Left renal cortex interstitium (tissue), 4 donors: ENCODE results near the gene ATP2B2. TPM values are rescaled to one million over a fixed set of nuclear protein-coding genes. Genes with fewer than 3 reads are reported as not detected.

Experiments
- DNase-seq, 4 donors: peaks; one replicate each; pipeline ENCODE4 v3.0.0-alpha.2; 2013; ENCODE audit warnings: low read depth in 4 of 4, low spot score in 2 of 4, missing footprints in 1 of 4
- polyA plus RNA-seq, 4 donors: library from polyadenylated mRNA; unstranded; fragments of 120-200 nt; gene quantifications; one replicate each; pipeline ENCODE4 v1.2.1, GENCODE V29; 2013; ENCODE audit not compliant: insufficient read length in 4 of 4

Gene ATP2B2
- polyA plus RNA-seq, 4 donors = 0.33 to 0.65 (median 0.52) TPM

- no peak for DNase-seq
Measured at GRCh38 chr3:10408680-10409079, 96.7 kb downstream of the ATP2B2 start.

DNA sequence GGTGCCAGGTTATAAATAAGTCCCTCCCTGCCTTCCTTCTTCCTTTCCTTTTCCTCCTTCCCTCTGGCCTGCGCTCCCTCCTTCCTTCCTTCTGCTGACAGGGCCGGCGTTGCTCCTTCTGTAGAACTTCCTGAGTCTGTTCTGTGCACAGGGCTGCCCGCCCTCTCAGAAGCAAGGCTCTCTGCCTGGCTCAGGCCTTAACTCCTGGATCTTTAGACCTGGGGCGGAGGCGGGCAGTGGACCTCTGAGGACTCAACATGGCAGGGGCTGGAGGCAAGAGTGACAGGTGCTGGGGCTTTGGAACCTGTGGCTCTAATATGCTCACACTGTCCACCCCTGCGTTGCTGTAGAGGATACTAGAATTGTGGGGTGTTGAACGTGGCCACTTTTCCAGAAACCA, 98.0 kb downstream of the ATP2B2 start:
- DNase-seq = no peak

GRCh38 chr3:10406414-10406813, 99.0 kb downstream of the ATP2B2 start:
- DNase-seq = no peak

- DNase-seq = no peak
Measured at GRCh38 chr3:10405816-10406215, 99.6 kb downstream of the ATP2B2 start.

- no peak for DNase-seq
Measured at GRCh38 chr3:10404876-10405275, 100.5 kb downstream of the ATP2B2 start.

- DNase-seq = no peak
Measured at GRCh38 chr3:10404377-10404776, 101.0 kb downstream of the ATP2B2 start.

DNA sequence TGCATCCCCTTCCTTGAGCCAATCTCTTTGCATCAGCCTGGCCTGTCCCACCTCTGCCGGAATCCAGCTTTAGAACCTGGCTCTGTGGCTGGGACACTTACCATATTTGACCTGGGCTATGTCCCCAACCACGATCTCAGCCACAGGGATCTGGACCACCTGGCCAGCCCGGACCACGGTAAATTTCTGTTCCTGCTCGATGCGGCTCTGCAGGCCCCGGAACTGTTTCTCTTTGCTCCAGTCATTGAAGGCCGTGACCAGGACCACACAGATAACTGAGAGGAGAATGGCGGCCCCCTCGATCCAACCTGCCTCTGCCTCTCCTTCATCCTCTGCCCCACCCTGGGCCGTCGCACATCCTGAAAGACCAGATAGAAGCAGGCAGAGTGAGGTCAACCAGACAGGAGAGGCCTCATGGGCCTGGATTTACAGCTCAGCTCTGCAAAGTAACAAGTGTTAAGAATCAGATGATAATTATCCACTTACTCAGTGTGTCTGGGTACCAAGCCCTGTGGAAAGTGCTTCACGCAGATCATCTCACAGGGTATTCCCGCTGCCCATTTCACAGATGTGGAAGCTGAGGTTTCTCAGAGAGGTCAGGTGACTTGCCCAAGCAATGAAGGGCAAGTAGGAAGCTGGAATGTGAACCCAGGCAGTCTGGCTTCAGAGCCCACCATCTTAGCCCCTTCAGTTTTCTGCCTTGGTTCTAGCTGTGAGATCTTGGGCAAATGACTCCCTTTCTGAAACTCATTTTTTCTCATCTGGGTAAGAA, 103.2 kb downstream of the ATP2B2 start:
- no peak for DNase-seq

GRCh38 chr3:10400749-10401495, 104.5 kb downstream of the ATP2B2 start:
- DNase-seq = no peak

- no peak for DNase-seq
Measured at GRCh38 chr3:10400050-10400748, 105.2 kb downstream of the ATP2B2 start.

DNA sequence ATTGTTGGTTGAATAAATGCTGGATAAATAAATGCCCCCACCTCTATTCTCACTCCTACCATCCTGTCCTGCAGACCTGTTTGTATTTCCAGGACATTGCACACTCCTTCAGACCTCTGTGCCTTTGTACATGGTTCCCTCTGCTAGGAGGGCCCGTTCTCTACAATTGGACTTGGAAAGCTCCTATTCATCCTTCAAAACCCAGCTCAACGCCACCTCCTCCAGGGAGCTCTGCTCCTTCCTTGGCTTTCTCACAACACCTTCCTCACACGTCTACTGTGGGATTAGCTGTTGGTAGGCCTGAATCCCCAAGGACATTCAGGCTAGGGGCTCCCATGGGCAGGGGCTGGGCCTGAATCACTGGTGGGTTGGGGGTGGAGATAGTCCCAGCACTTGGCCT, 105.8 kb downstream of the ATP2B2 start:
- DNase-seq = no peak

DNA sequence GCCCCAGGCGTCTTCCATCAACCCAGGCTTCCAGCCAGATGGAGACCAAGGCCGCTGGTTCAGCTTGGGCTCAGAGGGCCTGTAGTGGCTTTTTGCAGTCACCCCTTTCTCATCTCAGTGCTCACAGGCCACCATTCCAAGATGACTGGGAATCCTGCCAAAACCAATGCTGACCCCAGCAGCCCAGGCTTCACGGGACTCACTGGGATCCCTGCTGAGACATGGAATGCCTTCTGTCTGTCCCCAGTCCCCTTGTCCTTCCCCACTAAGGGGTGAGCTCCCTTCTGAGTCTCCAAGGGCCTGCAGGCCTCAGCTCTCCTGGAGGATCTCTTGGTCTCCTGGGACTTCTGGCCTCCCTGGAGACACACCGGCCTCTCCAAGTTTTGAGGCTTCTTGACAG, 107.0 kb downstream of the ATP2B2 start:
- no peak for DNase-seq

DNA sequence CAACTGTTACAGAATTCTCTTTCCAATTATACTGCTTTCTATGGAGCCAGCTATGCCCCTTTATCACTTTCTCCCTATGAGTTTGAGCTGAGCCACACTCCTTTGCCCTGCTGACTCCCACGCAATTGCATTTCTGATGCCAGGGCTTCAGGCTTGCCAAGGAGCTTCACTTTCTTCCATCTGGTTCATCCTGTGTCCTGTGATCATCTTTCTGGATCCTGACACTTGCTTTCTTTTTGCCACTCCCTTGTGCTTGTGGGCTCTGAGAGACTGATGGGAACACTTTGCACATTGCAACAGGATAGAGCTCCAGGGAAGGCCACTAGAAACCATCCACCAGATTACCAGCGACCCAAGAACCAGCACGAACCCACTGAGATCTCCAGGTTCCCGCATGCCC, 107.5 kb downstream of the ATP2B2 start:
- no peak for DNase-seq

DNA sequence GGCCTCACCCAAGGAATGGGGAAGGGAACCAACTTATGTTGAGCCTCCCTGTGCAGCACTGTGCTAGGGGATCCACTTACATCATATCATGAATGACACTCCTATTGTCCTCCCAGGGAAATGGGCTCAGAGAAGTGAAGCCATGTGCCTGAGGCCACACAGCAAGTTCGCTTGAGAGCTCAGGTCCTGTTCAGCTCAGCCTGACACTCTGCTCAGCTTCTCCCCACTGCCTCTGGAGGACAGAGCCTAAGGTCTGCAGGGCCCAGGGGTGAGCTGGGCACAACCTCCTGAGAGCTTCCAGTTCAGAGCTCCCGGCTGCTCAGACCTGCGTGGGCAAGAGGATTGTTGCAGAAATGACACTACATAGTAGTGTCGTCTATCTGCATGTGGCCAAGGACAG, 108.5 kb downstream of the ATP2B2 start:
- DNase-seq = no peak

DNA sequence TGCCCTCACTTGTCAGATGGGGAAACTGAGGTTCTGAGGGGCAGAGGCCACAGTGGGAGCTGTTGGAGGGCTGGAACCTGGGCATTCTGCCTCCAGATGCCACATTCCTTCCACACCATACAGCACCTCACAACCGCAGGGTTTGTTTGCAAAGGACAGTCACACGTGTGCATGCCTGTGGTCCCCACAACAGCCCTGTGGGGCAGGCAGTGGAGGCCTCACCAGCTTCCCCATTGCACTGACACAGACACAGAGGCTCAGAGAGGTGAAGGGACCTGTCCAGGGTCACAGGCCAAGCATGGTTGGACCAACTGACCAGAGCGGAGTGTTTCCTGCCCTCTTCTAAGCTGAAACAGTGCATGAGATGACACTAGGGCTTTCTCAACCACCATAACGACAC, 109.3 kb downstream of the ATP2B2 start:
- no peak for DNase-seq

GRCh38 chr3:10395671-10396070, 109.7 kb downstream of the ATP2B2 start:
- no peak for DNase-seq

- DNase-seq = no peak
Measured at GRCh38 chr3:10395196-10395595, 110.2 kb downstream of the ATP2B2 start.

GRCh38 chr3:10394491-10395025, 110.8 kb downstream of the ATP2B2 start:
- DNase-seq = no peak

DNA sequence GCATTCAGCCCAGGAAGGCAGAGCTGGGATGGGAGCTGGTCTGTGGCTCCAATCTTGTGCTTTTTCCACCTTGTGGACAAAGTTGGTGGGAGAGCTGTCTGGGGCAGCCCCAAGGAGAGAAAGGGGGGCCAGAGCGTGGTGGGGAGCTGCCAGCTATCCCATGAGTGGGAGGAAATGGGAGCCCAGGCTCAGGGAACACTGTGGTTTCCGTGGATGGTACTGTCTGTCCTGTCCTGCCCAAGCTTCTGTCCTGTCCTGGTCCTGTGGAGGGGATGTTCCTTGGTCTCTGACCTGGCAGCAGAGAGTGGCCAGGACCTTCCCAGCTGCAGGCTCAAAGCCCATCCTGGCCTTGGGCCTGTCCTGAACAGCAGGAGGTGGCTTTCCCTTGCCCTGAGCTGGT, 111.9 kb downstream of the ATP2B2 start:
- DNase-seq = no peak

DNA sequence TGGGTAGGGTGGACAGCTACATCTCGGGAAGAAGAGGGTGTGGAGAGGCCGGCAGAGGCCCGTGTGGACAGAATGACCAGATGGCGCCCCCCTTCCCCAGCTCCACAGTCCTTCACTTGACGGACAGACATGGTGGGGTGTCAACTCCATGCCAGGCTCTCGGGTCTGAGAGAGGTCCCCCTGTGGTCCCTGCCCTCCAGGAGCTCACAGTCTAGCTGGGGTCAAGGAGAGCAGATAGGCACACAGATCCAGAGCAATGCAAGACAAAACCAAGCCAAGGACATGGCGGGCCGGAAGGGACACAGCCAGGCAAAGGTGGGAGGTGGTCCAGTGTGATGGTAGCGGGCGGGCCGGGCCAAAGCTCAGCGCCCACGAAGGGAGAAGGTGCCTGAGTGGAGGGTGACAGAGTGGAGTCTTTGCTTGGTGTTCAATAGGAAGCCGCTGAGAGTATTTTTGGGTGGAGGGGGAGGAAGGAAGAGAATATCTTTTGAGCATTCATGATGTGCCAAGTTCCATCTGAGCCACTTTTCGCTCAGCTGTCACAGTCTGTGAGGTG, 112.4 kb downstream of the ATP2B2 start:
- DNase-seq = no peak

DNA sequence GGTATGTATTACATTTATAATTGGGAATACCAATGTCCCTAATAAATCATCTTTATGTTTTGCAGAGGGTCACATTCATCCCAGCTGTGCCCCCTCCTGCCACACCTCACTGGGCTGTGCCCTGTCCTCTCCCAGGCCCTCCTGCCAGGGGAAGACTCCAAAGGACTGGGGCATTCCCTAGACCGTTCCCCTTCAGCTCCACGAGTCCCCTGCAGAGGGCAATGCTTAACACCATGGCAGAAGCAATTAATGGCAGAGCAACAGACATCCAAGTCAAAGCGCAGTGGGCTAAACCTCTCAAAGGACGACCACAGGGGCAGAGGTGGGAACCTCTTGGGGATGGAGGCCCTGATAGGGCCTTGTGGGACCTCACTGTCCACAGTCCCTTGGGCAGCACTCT, 113.1 kb downstream of the ATP2B2 start:
- DNase-seq = no peak

GRCh38 chr3:10391391-10391790, 114.0 kb downstream of the ATP2B2 start:
- no peak for DNase-seq
